Measurements from ENCODE around the gene PRRT2. TPM values are rescaled to one million over a fixed set of nuclear protein-coding genes. Genes with fewer than 3 reads are reported as not detected.
"Not testable (repeated sequence)": the region's sequence is repeated elsewhere in the genome, so short reads cannot be mapped to it uniquely, and the experiment has no call there.

Gene PRRT2
- total RNA-seq, 6 experiments from 2014 or later = 0.15 to 0.98 (median 0.51) TPM; not detected in 2

GRCh38 chr16:29831490-29831889 is 19.5 kb downstream of the PRRT2 start:
- Histone ChIP-seq H3K9me3 (no peaks in the 10 kb centered on the region), H3K36me3 (peaks cover 9 to 32% (median 22%) of the 10 kb centered on the region in 4 donors), H3K27ac (peak overlapping the region in 1 of 3 donors; percentile 59), H3K4me1 (peaks cover 0 to 25% (median 5%) of the 10 kb centered on the region in 4 donors), H3K4me3 (no peak overlapping the region), H3K27me3 (no peaks in the 10 kb centered on the region)
- ATAC-seq (peak; percentile 43 to 90 (median 60)), DNase-seq (peak in 1 of 3 donors; percentile 78)
- TF ChIP-seq POLR2A (IDR thresholded peaks at IDR 0.05) (no peak), CTCF (IDR thresholded peaks at IDR 0.05) (no peak)
- 60% methylated on average over 1 of the region's 2 CpGs for WGBS (ENCODE audit: insufficient coverage, low coverage, low lambda C conversion rate, missing lambda C conversion rate)
- intact Hi-C loops (cut with DNase I) = no loop called here

GRCh38 chr16:29833219-29833618 is 21.2 kb downstream of the PRRT2 start:
- ATAC-seq; H3K27me3 ChIP-seq; H3K27ac ChIP-seq; intact Hi-C loops (cut with DNase I); H3K4me3 ChIP-seq; H3K9me3 ChIP-seq; DNase-seq: not testable (repeated sequence)
- WGBS (ENCODE audit: insufficient coverage, low coverage, low lambda C conversion rate, missing lambda C conversion rate) = no CpG with 5 or more reads among the region's 4 CpGs
- H3K4me1 ChIP-seq = peaks cover 0 to 25% (median 5%) of the 10 kb centered on the region in 4 donors
- peaks cover 9 to 48% (median 31%) of the 10 kb centered on the region in 4 donors for H3K36me3 ChIP-seq

- H3K36me3 ChIP-seq = peaks cover 9 to 56% (median 34%) of the 10 kb centered on the region in 4 donors
These were observed 22.1 kb downstream of the PRRT2 start for GRCh38 chr16:29834079-29834478.

GRCh38 chr16:29835926-29836325 is 23.9 kb downstream of the PRRT2 start:
- Histone ChIP-seq H3K27me3 (no peaks in the 10 kb centered on the region), H3K36me3 (peaks cover 9 to 66% (median 36%) of the 10 kb centered on the region in 4 donors), H3K4me3 (no peak overlapping the region), H3K4me1 (peaks cover 0 to 8% (median 1%) of the 10 kb centered on the region in 4 donors), H3K27ac (no peak overlapping the region), H3K9me3 (no peaks in the 10 kb centered on the region)
- TF ChIP-seq CTCF (IDR thresholded peaks at IDR 0.05) = no peak
- no peak for TF ChIP-seq POLR2A (IDR thresholded peaks at IDR 0.05)
- 90% methylated on average over 7 of the region's 7 CpGs for WGBS (ENCODE audit: insufficient coverage, low coverage, low lambda C conversion rate, missing lambda C conversion rate)
- intact Hi-C loops (cut with DNase I) = no loop called here
- ATAC-seq (no peak), DNase-seq (no peak)

More at GRCh38 chr16:29834079-29834478, 22.1 kb downstream of the PRRT2 start:
- no peaks in the 10 kb centered on the region for H3K27me3 ChIP-seq
- H3K4me1 ChIP-seq = peaks cover 0 to 19% (median 5%) of the 10 kb centered on the region in 4 donors
- no peak overlapping the region for H3K4me3 ChIP-seq
- no peak for TF ChIP-seq POLR2A (IDR thresholded peaks at IDR 0.05)
- no peak for TF ChIP-seq CTCF (IDR thresholded peaks at IDR 0.05)
- no peak overlapping the region for H3K27ac ChIP-seq
- intact Hi-C loops (cut with DNase I) = no loop called here
- ATAC-seq = no peak
- DNase-seq = no peak
- WGBS (ENCODE audit: insufficient coverage, low coverage, low lambda C conversion rate, missing lambda C conversion rate) = 100% methylated on average over 1 of the region's 5 CpGs
- H3K9me3 ChIP-seq = no peaks in the 10 kb centered on the region

- intact Hi-C loops (cut with DNase I) = no loop called here
- peaks cover 0 to under 1% (median 0%) of the 10 kb centered on the region in 4 donors for H3K4me1 ChIP-seq
- DNase-seq = no peak
- H3K9me3 ChIP-seq = no peaks in the 10 kb centered on the region
- TF ChIP-seq POLR2A (IDR thresholded peaks at IDR 0.05) (no peak), CTCF (IDR thresholded peaks at IDR 0.05) (no peak)
- WGBS (ENCODE audit: insufficient coverage, low coverage, low lambda C conversion rate, missing lambda C conversion rate) = 100% methylated on average over 1 of the region's 15 CpGs
- ATAC-seq = peak in 1 of 4 donors; percentile 8
- no peak overlapping the region for H3K27ac ChIP-seq
- H3K27me3 ChIP-seq = no peaks in the 10 kb centered on the region
- H3K36me3 ChIP-seq = peaks cover 9 to 69% (median 35%) of the 10 kb centered on the region in 4 donors
- no peak overlapping the region for H3K4me3 ChIP-seq
These were observed 24.6 kb downstream of the PRRT2 start for GRCh38 chr16:29836623-29837022.

All from right lobe of liver (tissue), 6 donors.